GM12892 (cell line): ENCODE results near the gene MGAT3.

Experiments used
- POLR2A ChIP-seq: IDR thresholded peaks from 2 replicates; pipeline ENCODE4 v1.6.1; 2011; ENCODE audit warnings: low read depth, low read length, control low read depth
- POLR2AphosphoS5 ChIP-seq: IDR thresholded peaks from 2 replicates; pipeline ENCODE4 v1.6.1; 2011; ENCODE audit warnings: low read depth, low read length, control low read depth
- TAF1 ChIP-seq: IDR thresholded peaks from 2 replicates; pipeline ENCODE4 v1.6.1; 2011; ENCODE audit warnings: low read depth, mild to moderate bottlenecking, control low read depth, low read length, borderline replicate concordance

DNA sequence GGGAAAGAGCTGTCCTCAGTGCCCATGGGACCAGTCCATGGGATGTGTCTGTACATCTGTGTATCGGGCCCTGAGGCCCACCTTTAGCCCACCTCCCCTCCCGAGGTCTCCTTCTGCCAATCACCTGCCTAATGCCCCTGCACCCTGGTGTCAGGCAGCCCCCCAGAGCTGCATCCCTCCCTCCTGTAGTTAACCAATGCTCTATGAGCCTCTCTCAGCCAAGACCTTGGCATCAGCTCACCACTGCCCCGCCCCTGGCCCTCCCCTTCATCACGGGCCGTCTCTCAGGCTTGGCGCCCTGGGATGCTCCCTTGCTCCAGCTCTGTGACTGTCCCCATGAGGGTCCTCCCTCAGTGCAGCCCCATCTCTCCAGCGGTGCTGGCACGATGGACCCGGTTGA, 18.5 kb downstream of the MGAT3 start:
- TF ChIP-seq POLR2A (no peak), TAF1 (no peak), POLR2AphosphoS5 (no peak)
